ENCODE data around the gene MINDY4.

- TF ChIP-seq POLR2A (IDR thresholded peaks at IDR 0.05; ENCODE audit: low read depth, low read length) (no peak), POLR2AphosphoS5 (IDR thresholded peaks at IDR 0.05; ENCODE audit: low read depth, low read length) (no peak), TAF1 (IDR thresholded peaks at IDR 0.05; ENCODE audit: low read depth, low read length) (no peak), POU2F2 (IDR thresholded peaks at IDR 0.05; ENCODE audit: low read depth, low read length) (no peak)
Measured at GRCh38 chr7:30859202-30859939, 88.2 kb downstream of the MINDY4 start.

Measured in GM12891 (cell line).